PFSK-1 (cell line): Measurements from ENCODE around the gene MAN2B2.

Experiments used
- FOXP2 ChIP-seq: optimal IDR thresholded peaks from 2 replicates; pipeline ENCODE3; 2011; ENCODE audit warnings: borderline replicate concordance, control low read depth, inconsistent platforms; ENCODE audit not compliant: insufficient read depth; ENCODE audit errors: extremely low read length, extremely low read depth
- POLR2AphosphoS5 ChIP-seq: IDR thresholded peaks from 2 replicates; pipeline ENCODE4 v1.6.1; 2012; ENCODE audit warnings: low read depth, mild to moderate bottlenecking, control low read depth, low read length, moderate library complexity
- TF ChIP-seq, protein P1 (sequence below), 2 experiments: IDR thresholded peaks; 2 replicates each; pipeline versions ENCODE4 v1.6.1 to v1.8.0; 2011 to 2012; ENCODE audit warnings: low read depth in 2 of 2, low read length in 2 of 2, control low read depth in 1 of 2, inconsistent platforms in 1 of 2, mild to moderate bottlenecking in 1 of 2, moderate library complexity in 1 of 2; ENCODE audit not compliant: insufficient read depth in 1 of 2

DNA sequence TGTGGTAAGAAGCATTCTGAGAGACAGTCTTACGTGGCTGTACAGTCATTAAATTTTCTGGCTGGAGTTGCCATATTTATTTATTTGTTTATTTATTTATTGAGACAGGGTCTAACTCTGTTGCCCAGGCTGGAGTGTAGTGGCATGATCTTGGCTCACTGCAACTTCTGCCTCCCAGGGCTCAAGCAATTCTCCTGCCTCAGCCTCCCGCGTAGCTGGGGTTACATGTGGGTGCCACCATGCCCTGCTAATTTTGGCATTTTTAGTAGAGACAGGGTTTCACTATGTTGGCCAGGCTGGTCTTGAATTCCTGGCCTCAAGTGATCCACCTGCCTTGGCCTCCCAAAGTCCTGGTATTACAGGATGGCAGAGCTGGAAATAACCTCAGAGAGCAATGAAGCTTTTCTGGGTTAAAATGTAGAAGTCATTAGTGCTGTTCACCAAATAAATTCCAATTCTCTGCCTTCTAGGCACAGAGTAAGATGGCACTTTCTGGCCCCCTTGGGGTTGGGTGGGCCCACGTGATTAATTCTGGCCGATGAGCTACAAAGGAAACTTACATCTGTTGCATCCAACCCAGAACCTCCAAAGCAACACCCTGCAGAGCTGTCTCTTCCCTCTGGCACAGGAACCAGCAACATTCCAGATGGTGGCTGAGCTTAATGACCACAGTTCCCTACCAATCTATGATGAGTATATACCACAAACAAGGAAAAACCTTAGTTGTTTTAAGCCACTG lies 70.0 kb downstream of the MAN2B2 start:
- TF ChIP-seq FOXP2, result no peak
- no peak for TF ChIP-seq POLR2AphosphoS5
- TF ChIP-seq, protein P1, sequence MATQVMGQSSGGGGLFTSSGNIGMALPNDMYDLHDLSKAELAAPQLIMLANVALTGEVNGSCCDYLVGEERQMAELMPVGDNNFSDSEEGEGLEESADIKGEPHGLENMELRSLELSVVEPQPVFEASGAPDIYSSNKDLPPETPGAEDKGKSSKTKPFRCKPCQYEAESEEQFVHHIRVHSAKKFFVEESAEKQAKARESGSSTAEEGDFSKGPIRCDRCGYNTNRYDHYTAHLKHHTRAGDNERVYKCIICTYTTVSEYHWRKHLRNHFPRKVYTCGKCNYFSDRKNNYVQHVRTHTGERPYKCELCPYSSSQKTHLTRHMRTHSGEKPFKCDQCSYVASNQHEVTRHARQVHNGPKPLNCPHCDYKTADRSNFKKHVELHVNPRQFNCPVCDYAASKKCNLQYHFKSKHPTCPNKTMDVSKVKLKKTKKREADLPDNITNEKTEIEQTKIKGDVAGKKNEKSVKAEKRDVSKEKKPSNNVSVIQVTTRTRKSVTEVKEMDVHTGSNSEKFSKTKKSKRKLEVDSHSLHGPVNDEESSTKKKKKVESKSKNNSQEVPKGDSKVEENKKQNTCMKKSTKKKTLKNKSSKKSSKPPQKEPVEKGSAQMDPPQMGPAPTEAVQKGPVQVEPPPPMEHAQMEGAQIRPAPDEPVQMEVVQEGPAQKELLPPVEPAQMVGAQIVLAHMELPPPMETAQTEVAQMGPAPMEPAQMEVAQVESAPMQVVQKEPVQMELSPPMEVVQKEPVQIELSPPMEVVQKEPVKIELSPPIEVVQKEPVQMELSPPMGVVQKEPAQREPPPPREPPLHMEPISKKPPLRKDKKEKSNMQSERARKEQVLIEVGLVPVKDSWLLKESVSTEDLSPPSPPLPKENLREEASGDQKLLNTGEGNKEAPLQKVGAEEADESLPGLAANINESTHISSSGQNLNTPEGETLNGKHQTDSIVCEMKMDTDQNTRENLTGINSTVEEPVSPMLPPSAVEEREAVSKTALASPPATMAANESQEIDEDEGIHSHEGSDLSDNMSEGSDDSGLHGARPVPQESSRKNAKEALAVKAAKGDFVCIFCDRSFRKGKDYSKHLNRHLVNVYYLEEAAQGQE (IDR thresholded peaks at IDR 0.05; ENCODE audit: insufficient read depth in 1 of 2, low read depth in 2 of 2, low read length in 2 of 2), result no peak
